Keratinocyte (primary cell): ENCODE results near the gene AUH.

Source experiments
- CTCF ChIP-seq, 3 experiments: IDR thresholded peaks in 1 of 3; conservative IDR thresholded peaks in 1 of 3; optimal IDR thresholded peaks in 1 of 3; 2 replicates in 2 of 3; 3 replicates in 1 of 3; pipeline versions ENCODE3 to v1.5.1; 2011; ENCODE audit warnings: low read length in 3 of 3, mild to moderate bottlenecking in 3 of 3, moderate library complexity in 2 of 3, control low read depth in 1 of 3, inconsistent platforms in 1 of 3; ENCODE audit not compliant: insufficient read depth in 2 of 3; ENCODE audit errors: extremely low read depth in 1 of 3
- EZH2 ChIP-seq: IDR thresholded peaks from one replicate; pipeline ENCODE4 v1.6.1; 2012; ENCODE audit warnings: inconsistent platforms, mild to moderate bottlenecking, low read length, moderate library complexity

DNA sequence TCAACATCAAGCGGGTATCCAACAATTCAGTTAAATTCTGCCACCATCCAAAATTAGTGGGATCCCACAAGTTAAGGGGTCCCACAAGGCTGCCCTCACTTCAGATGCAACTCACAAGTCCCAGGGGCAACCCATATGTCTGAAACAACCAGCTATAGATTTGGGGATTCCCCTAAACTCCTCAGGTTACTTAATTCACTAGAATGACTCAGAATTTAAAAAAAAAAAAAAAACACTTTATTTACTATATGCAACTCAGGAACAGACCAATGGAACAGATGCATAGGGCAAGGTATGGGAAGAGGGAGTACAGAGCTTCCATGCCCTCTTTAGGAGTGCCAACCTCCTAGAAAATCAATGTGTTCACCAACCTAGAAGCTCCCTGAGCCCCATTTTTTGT lies 15.1 kb downstream of the AUH start:
- TF ChIP-seq CTCF (optimal IDR thresholded peaks at IDR 0.05 in 1 of 3, IDR thresholded peaks at IDR 0.05 in 1 of 3, conservative IDR thresholded peaks at IDR 0.05 in 1 of 3; ENCODE audit: extremely low read depth in 1 of 3, insufficient read depth in 2 of 3, low read length in 3 of 3) (no peak), EZH2 (no peak)
